ENCODE measurements around the gene TSPAN2. TPM values are rescaled to one million over a fixed set of nuclear protein-coding genes. Genes with fewer than 3 reads are reported as not detected.

TSPAN2 gene
- total and polyA plus RNA-seq, 2 experiments from 2014 or later, result 11.2 to 11.8 TPM

GRCh38 chr1:115114308-115114707, 25.0 kb upstream of the TSPAN2 start (continued):
- TF ChIP-seq, protein P1, sequence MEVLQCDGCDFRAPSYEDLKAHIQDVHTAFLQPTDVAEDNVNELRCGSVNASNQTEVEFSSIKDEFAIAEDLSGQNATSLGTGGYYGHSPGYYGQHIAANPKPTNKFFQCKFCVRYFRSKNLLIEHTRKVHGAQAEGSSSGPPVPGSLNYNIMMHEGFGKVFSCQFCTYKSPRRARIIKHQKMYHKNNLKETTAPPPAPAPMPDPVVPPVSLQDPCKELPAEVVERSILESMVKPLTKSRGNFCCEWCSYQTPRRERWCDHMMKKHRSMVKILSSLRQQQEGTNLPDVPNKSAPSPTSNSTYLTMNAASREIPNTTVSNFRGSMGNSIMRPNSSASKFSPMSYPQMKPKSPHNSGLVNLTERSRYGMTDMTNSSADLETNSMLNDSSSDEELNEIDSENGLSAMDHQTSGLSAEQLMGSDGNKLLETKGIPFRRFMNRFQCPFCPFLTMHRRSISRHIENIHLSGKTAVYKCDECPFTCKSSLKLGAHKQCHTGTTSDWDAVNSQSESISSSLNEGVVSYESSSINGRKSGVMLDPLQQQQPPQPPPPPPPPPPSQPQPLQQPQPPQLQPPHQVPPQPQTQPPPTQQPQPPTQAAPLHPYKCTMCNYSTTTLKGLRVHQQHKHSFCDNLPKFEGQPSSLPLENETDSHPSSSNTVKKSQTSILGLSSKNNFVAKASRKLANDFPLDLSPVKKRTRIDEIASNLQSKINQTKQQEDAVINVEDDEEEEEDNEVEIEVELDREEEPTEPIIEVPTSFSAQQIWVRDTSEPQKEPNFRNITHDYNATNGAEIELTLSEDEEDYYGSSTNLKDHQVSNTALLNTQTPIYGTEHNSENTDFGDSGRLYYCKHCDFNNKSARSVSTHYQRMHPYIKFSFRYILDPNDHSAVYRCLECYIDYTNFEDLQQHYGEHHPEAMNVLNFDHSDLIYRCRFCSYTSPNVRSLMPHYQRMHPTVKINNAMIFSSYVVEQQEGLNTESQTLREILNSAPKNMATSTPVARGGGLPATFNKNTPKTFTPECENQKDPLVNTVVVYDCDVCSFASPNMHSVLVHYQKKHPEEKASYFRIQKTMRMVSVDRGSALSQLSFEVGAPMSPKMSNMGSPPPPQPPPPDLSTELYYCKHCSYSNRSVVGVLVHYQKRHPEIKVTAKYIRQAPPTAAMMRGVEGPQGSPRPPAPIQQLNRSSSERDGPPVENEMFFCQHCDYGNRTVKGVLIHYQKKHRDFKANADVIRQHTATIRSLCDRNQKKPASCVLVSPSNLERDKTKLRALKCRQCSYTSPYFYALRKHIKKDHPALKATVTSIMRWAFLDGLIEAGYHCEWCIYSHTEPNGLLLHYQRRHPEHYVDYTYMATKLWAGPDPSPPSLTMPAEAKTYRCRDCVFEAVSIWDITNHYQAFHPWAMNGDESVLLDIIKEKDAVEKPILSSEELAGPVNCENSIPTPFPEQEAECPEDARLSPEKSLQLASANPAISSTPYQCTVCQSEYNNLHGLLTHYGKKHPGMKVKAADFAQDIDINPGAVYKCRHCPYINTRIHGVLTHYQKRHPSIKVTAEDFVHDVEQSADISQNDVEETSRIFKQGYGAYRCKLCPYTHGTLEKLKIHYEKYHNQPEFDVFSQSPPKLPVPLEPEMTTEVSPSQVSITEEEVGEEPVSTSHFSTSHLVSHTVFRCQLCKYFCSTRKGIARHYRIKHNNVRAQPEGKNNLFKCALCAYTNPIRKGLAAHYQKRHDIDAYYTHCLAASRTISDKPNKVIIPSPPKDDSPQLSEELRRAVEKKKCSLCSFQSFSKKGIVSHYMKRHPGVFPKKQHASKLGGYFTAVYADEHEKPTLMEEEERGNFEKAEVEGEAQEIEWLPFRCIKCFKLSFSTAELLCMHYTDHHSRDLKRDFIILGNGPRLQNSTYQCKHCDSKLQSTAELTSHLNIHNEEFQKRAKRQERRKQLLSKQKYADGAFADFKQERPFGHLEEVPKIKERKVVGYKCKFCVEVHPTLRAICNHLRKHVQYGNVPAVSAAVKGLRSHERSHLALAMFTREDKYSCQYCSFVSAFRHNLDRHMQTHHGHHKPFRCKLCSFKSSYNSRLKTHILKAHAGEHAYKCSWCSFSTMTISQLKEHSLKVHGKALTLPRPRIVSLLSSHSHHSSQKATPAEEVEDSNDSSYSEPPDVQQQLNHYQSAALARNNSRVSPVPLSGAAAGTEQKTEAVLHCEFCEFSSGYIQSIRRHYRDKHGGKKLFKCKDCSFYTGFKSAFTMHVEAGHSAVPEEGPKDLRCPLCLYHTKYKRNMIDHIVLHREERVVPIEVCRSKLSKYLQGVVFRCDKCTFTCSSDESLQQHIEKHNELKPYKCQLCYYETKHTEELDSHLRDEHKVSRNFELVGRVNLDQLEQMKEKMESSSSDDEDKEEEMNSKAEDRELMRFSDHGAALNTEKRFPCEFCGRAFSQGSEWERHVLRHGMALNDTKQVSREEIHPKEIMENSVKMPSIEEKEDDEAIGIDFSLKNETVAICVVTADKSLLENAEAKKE (CRISPR knock-in tag; IDR thresholded peaks at IDR 0.05), result no peak
- TF ChIP-seq NANOG (IDR thresholded peaks at IDR 0.05; ENCODE audit: borderline replicate concordance) (no peak), EZH2phosphoT487 (IDR thresholded peaks at IDR 0.05; ENCODE audit: unreplicated experiment) (no peak), EZH2 (IDR thresholded peaks at IDR 0.05; ENCODE audit: low read depth, unreplicated experiment) (no peak)
- TF ChIP-seq, protein P2, sequence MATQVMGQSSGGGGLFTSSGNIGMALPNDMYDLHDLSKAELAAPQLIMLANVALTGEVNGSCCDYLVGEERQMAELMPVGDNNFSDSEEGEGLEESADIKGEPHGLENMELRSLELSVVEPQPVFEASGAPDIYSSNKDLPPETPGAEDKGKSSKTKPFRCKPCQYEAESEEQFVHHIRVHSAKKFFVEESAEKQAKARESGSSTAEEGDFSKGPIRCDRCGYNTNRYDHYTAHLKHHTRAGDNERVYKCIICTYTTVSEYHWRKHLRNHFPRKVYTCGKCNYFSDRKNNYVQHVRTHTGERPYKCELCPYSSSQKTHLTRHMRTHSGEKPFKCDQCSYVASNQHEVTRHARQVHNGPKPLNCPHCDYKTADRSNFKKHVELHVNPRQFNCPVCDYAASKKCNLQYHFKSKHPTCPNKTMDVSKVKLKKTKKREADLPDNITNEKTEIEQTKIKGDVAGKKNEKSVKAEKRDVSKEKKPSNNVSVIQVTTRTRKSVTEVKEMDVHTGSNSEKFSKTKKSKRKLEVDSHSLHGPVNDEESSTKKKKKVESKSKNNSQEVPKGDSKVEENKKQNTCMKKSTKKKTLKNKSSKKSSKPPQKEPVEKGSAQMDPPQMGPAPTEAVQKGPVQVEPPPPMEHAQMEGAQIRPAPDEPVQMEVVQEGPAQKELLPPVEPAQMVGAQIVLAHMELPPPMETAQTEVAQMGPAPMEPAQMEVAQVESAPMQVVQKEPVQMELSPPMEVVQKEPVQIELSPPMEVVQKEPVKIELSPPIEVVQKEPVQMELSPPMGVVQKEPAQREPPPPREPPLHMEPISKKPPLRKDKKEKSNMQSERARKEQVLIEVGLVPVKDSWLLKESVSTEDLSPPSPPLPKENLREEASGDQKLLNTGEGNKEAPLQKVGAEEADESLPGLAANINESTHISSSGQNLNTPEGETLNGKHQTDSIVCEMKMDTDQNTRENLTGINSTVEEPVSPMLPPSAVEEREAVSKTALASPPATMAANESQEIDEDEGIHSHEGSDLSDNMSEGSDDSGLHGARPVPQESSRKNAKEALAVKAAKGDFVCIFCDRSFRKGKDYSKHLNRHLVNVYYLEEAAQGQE (IDR thresholded peaks at IDR 0.05; ENCODE audit: unreplicated experiment), result no peak

GRCh38 chr1:115113766-115114165, 24.5 kb upstream of the TSPAN2 start:
- Mint-ChIP-seq H3K4me3 (no peak overlapping the region), H3K4me1 (peaks cover 10% of the 10 kb centered on the region), H3K27ac (no peak overlapping the region), H3K36me3 (ENCODE audit: low read depth) (no peaks in the 10 kb centered on the region; the same call in 2 of the 3 replicates), H3K27me3 (ENCODE audit: insufficient read depth, low read depth, poor library complexity) (peaks cover 7% of the 10 kb centered on the region), H3K9me3 (peaks cover 7% of the 10 kb centered on the region)
- no peak overlapping the region for H3K27ac ChIP-seq (ENCODE audit: low read depth)
- H3K4me2 ChIP-seq, result no peak overlapping the region
- no peaks in the 10 kb centered on the region for H3K27me3 ChIP-seq (ENCODE audit: insufficient read depth)
- H3K9me2 ChIP-seq (ENCODE audit: insufficient read depth), result 0 out of 2 replicates have a peak, but pooled peaks cover 3% of the 10 kb centered on the region
- ATAC-seq (no peak), DNase-seq (ENCODE audit: low spot score) (no peak)
- no peaks in the 10 kb centered on the region for H3F3A ChIP-seq (replicated peaks; ENCODE audit: low read depth)
- H3K4me1 ChIP-seq (ENCODE audit: insufficient read depth), result peaks cover 16% of the 10 kb centered on the region; the same call in 1 of the 2 replicates
- no peaks in the 10 kb centered on the region for H4K20me1 ChIP-seq (replicated peaks; ENCODE audit: insufficient read depth)
- no peaks in the 10 kb centered on the region for H3K36me3 ChIP-seq (ENCODE audit: insufficient read depth)
- H3K4me3 ChIP-seq, result no peak overlapping the region
- H3K79me2 ChIP-seq (replicated peaks; ENCODE audit: insufficient read depth), result no peaks in the 10 kb centered on the region
- no peak overlapping the region for H2AFZ ChIP-seq
- TF ChIP-seq CREB1 (CRISPR knock-in tag; IDR thresholded peaks at IDR 0.05; ENCODE audit: low read depth) (no peak), ZNF331 (CRISPR knock-in tag; IDR thresholded peaks at IDR 0.05; ENCODE audit: low read depth) (no peak), JUNB (IDR thresholded peaks at IDR 0.05; ENCODE audit: unreplicated experiment) (no peak), EZH2 (IDR thresholded peaks at IDR 0.05; ENCODE audit: low read depth, unreplicated experiment) (no peak), ZNF114 (CRISPR knock-in tag; IDR thresholded peaks at IDR 0.05) (no peak), NANOG (IDR thresholded peaks at IDR 0.05; ENCODE audit: borderline replicate concordance) (no peak), POLR2AphosphoS5 (IDR thresholded peaks at IDR 0.05; ENCODE audit: low read depth) (no peak)
- TF ChIP-seq, protein P3, sequence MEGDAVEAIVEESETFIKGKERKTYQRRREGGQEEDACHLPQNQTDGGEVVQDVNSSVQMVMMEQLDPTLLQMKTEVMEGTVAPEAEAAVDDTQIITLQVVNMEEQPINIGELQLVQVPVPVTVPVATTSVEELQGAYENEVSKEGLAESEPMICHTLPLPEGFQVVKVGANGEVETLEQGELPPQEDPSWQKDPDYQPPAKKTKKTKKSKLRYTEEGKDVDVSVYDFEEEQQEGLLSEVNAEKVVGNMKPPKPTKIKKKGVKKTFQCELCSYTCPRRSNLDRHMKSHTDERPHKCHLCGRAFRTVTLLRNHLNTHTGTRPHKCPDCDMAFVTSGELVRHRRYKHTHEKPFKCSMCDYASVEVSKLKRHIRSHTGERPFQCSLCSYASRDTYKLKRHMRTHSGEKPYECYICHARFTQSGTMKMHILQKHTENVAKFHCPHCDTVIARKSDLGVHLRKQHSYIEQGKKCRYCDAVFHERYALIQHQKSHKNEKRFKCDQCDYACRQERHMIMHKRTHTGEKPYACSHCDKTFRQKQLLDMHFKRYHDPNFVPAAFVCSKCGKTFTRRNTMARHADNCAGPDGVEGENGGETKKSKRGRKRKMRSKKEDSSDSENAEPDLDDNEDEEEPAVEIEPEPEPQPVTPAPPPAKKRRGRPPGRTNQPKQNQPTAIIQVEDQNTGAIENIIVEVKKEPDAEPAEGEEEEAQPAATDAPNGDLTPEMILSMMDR (conservative IDR thresholded peaks at IDR 0.05; ENCODE audit: low read depth in 2 of 2), result no peak

Data from GM23338 (cell line).